Activated naive CD8-positive, alpha-beta T cell treated with anti-CD3 and anti-CD28 coated beads, Interleukin-2, amount 50 U/mL, for 16 hours (primary cell): Measurements from ENCODE around the gene FAM200B.

Experiments used
- DNase-seq: peaks from one replicate; pipeline ENCODE4 v3.0.0-alpha.2; 2020; ENCODE audit warnings: low read depth, low spot score

Gene FAM200B

GRCh38 chr4:15668566-15669435 lies 12.8 kb upstream of the FAM200B start:
- no peak for DNase-seq

GRCh38 chr4:15670576-15670975 lies 11.1 kb upstream of the FAM200B start:
- DNase-seq: no peak

GRCh38 chr4:15672101-15672500 lies 9.5 kb upstream of the FAM200B start:
- no peak for DNase-seq

GRCh38 chr4:15673337-15673736 lies 8.3 kb upstream of the FAM200B start:
- no peak for DNase-seq

- DNase-seq: no peak
These were observed 7.6 kb upstream of the FAM200B start for GRCh38 chr4:15674046-15674445.

- no peak for DNase-seq
These were observed 6.7 kb upstream of the FAM200B start for GRCh38 chr4:15674926-15675325.

GRCh38 chr4:15675356-15675755 lies 6.3 kb upstream of the FAM200B start:
- no peak for DNase-seq

GRCh38 chr4:15676039-15676438 lies 5.6 kb upstream of the FAM200B start:
- no peak for DNase-seq

- DNase-seq: no peak
These were observed 4.7 kb upstream of the FAM200B start for GRCh38 chr4:15676899-15677298.

GRCh38 chr4:15677507-15677988 lies 4.1 kb upstream of the FAM200B start:
- no peak for DNase-seq

- DNase-seq: no peak
These were observed 608 bp upstream of the FAM200B start for GRCh38 chr4:15681067-15681371.

- no peak for DNase-seq
These were observed 865 bp downstream of the FAM200B start for GRCh38 chr4:15682242-15683142.

GRCh38 chr4:15683143-15683495 lies 1.5 kb downstream of the FAM200B start:
- DNase-seq: no peak

- DNase-seq: no peak
These were observed 2.9 kb downstream of the FAM200B start for GRCh38 chr4:15684498-15684897.

- no peak for DNase-seq
These were observed 6.4 kb downstream of the FAM200B start for GRCh38 chr4:15688051-15688450.

GRCh38 chr4:15689540-15689939 lies 7.9 kb downstream of the FAM200B start:
- no peak for DNase-seq

GRCh38 chr4:15690020-15690809 lies 8.6 kb downstream of the FAM200B start:
- DNase-seq: no peak

- no peak for DNase-seq
These were observed 9.9 kb downstream of the FAM200B start for GRCh38 chr4:15691346-15692135.

GRCh38 chr4:15692602-15693001 lies 11.0 kb downstream of the FAM200B start:
- no peak for DNase-seq

- no peak for DNase-seq
These were observed 12.8 kb downstream of the FAM200B start for GRCh38 chr4:15694431-15694830.

GRCh38 chr4:15695240-15695699 lies 13.6 kb downstream of the FAM200B start:
- DNase-seq: no peak
